ENCODE measurements around the gene GGT5. TPM values are rescaled to one million over a fixed set of nuclear protein-coding genes. Genes with fewer than 3 reads are reported as not detected.
"Not testable (repeated sequence)": the region's sequence is repeated elsewhere in the genome, so short reads cannot be mapped to it uniquely, and the experiment has no call there.

The GGT5 gene
- total RNA-seq = not detected
- polyA plus RNA-seq = not detected

GRCh38 chr22:24245030-24245431, at the start of gene GGT5:
Gene GGT5 (minus strand): TSS chr22:24245082. CDS start chr22:24244725, 357 bp downstream.
- H3K36me3 ChIP-seq (ENCODE audit: insufficient read depth, low read length); H3K27ac ChIP-seq (ENCODE audit: low read depth, low read length); H3K27me3 ChIP-seq (ENCODE audit: insufficient read depth, low read length); H3K9me3 Mint-ChIP-seq; CTCF ChIA-PET (ENCODE audit: partially characterized antibody); H3K4me3 ChIP-seq (ENCODE audit: low read length in 2 of 2); H3K36me3 Mint-ChIP-seq; H3K27me3 Mint-ChIP-seq; H3K9me3 ChIP-seq (ENCODE audit: control insufficient read depth in 1 of 2, low read length in 2 of 2); DNase-seq; POLR2A ChIA-PET (ENCODE audit: partially characterized antibody): not testable (repeated sequence)
- intact Hi-C loops (cut with micrococcal nuclease) = loop anchor here (5.0 kb wide), 1 partner anchor 138 kb away; no protein-coding TSS in a partner anchor
- H3K4me1 Mint-ChIP-seq = peaks cover 15 to 42% (median 27%) of the 10 kb centered on the region in 4 donors
- H3K4me1 ChIP-seq (ENCODE audit: insufficient read depth, low read length) = peaks cover 25% of the 10 kb centered on the region
- peak within 1 kb of the TSS in 2 of 7 donors; percentile 15 to 79 for H3K27ac Mint-ChIP-seq
- H3K4me3 Mint-ChIP-seq = peak within 1 kb of the TSS in 4 of 8 donors; percentile 10 to 61 (median 52)

GRCh38 chr22:24292202-24292830, 47.4 kb upstream of the GGT5 start:
- H3K27ac ChIP-seq (ENCODE audit: low read depth, low read length); H3K4me1 ChIP-seq (ENCODE audit: insufficient read depth, low read length); H3K4me3 Mint-ChIP-seq; H3K9me3 ChIP-seq (ENCODE audit: control insufficient read depth in 1 of 2, low read length in 2 of 2); POLR2A ChIA-PET (ENCODE audit: partially characterized antibody); H3K27ac Mint-ChIP-seq; H3K27me3 Mint-ChIP-seq; intact Hi-C loops (cut with micrococcal nuclease); H3K36me3 ChIP-seq (ENCODE audit: insufficient read depth, low read length); H3K9me3 Mint-ChIP-seq; H3K4me3 ChIP-seq (ENCODE audit: low read length in 2 of 2); H3K36me3 Mint-ChIP-seq; CTCF ChIA-PET (ENCODE audit: partially characterized antibody); DNase-seq; H3K27me3 ChIP-seq (ENCODE audit: insufficient read depth, low read length): not testable (repeated sequence)
- H3K4me1 Mint-ChIP-seq = peaks cover 7 to 21% (median 16%) of the 10 kb centered on the region in 4 donors

- Mint-ChIP-seq H3K27me3 (no peaks in the 10 kb centered on the region), H3K4me1 (peaks cover 7 to 25% (median 19%) of the 10 kb centered on the region in 4 donors)
- CTCF ChIA-PET (ENCODE audit: partially characterized antibody) = no interaction called here
These were observed 46.8 kb upstream of the GGT5 start for GRCh38 chr22:24291515-24292201.

GRCh38 chr22:24290459-24290858, 45.6 kb upstream of the GGT5 start:
- Mint-ChIP-seq H3K4me1 (peaks cover 8 to 31% (median 24%) of the 10 kb centered on the region in 4 donors), H3K36me3 (peaks cover 2 to 5% of the 10 kb centered on the region in 2 donors), H3K9me3 (no peaks in the 10 kb centered on the region), H3K27ac (no peak overlapping the region), H3K27me3 (no peaks in the 10 kb centered on the region), H3K4me3 (no peak overlapping the region)
- no peaks in the 10 kb centered on the region for H3K9me3 ChIP-seq (ENCODE audit: control insufficient read depth in 1 of 2, low read length in 2 of 2)
- intact Hi-C loops (cut with micrococcal nuclease) = no loop called here
- no peaks in the 10 kb centered on the region for H3K36me3 ChIP-seq (ENCODE audit: insufficient read depth, low read length)
- H3K27me3 ChIP-seq (ENCODE audit: insufficient read depth, low read length) = no peaks in the 10 kb centered on the region
- ChIA-PET POLR2A (ENCODE audit: partially characterized antibody) (no interaction called here), CTCF (ENCODE audit: partially characterized antibody) (no interaction called here)
- no peak for DNase-seq
- peaks cover 19% of the 10 kb centered on the region for H3K4me1 ChIP-seq (ENCODE audit: insufficient read depth, low read length)
- no peak overlapping the region for H3K4me3 ChIP-seq (ENCODE audit: low read length in 2 of 2)
- no peak overlapping the region for H3K27ac ChIP-seq (ENCODE audit: low read depth, low read length)

More at GRCh38 chr22:24291515-24292201, 46.8 kb upstream of the GGT5 start:
- no peak overlapping the region for H3K4me3 Mint-ChIP-seq
- H3K36me3 Mint-ChIP-seq = peaks cover 2 to 5% of the 10 kb centered on the region in 2 donors
- no peak overlapping the region for H3K27ac ChIP-seq (ENCODE audit: low read depth, low read length)
- POLR2A ChIA-PET (ENCODE audit: partially characterized antibody) = no interaction called here
- no peaks in the 10 kb centered on the region for H3K9me3 ChIP-seq (ENCODE audit: control insufficient read depth in 1 of 2, low read length in 2 of 2)
- DNase-seq = no peak
- no peaks in the 10 kb centered on the region for H3K36me3 ChIP-seq (ENCODE audit: insufficient read depth, low read length)
- H3K4me1 ChIP-seq (ENCODE audit: insufficient read depth, low read length) = peaks cover 8% of the 10 kb centered on the region
- H3K27me3 ChIP-seq (ENCODE audit: insufficient read depth, low read length) = no peaks in the 10 kb centered on the region
- intact Hi-C loops (cut with micrococcal nuclease) = no loop called here
- no peak overlapping the region for H3K27ac Mint-ChIP-seq
- no peaks in the 10 kb centered on the region for H3K9me3 Mint-ChIP-seq
- no peak overlapping the region for H3K4me3 ChIP-seq (ENCODE audit: low read length in 2 of 2)

GRCh38 chr22:24289741-24290163, 44.9 kb upstream of the GGT5 start:
- H3K4me1 ChIP-seq (ENCODE audit: insufficient read depth, low read length) = peaks cover 26% of the 10 kb centered on the region
- H3K36me3 Mint-ChIP-seq = peaks cover 2 to 5% of the 10 kb centered on the region in 2 donors
- H3K4me3 Mint-ChIP-seq = no peak overlapping the region
- CTCF ChIA-PET (ENCODE audit: partially characterized antibody) = no interaction called here
- H3K27ac Mint-ChIP-seq = no peak overlapping the region
- intact Hi-C loops (cut with micrococcal nuclease) = no loop called here
- H3K27me3 Mint-ChIP-seq = no peaks in the 10 kb centered on the region
- no peak for DNase-seq
- H3K4me3 ChIP-seq (ENCODE audit: low read length in 2 of 2) = no peak overlapping the region
- H3K9me3 ChIP-seq (ENCODE audit: control insufficient read depth in 1 of 2, low read length in 2 of 2) = no peaks in the 10 kb centered on the region
- H3K36me3 ChIP-seq (ENCODE audit: insufficient read depth, low read length) = no peaks in the 10 kb centered on the region
- no peak overlapping the region for H3K27ac ChIP-seq (ENCODE audit: low read depth, low read length)
- no peaks in the 10 kb centered on the region for H3K9me3 Mint-ChIP-seq
- H3K4me1 Mint-ChIP-seq = peaks cover 15 to 38% (median 31%) of the 10 kb centered on the region in 4 donors
- POLR2A ChIA-PET (ENCODE audit: partially characterized antibody) = interaction anchor here (0.7 kb wide), 1 partner anchor 19 kb away, joined by 3 read pairs; the partner anchor contains the start of gene SPECC1L
- no peaks in the 10 kb centered on the region for H3K27me3 ChIP-seq (ENCODE audit: insufficient read depth, low read length)

- H3K27me3 ChIP-seq (ENCODE audit: insufficient read depth, low read length) = no peaks in the 10 kb centered on the region
- POLR2A ChIA-PET (ENCODE audit: partially characterized antibody) = interaction anchor here (0.7 kb wide), 1 partner anchor 18 kb away, joined by 3 read pairs; the partner anchor contains the start of gene SPECC1L
- no peak for DNase-seq
- Mint-ChIP-seq H3K27ac (no peak overlapping the region), H3K27me3 (no peaks in the 10 kb centered on the region), H3K4me3 (no peak overlapping the region), H3K36me3 (peaks cover 2 to 5% of the 10 kb centered on the region in 2 donors), H3K4me1 (peaks cover 18 to 43% (median 35%) of the 10 kb centered on the region in 4 donors), H3K9me3 (no peaks in the 10 kb centered on the region)
- H3K27ac ChIP-seq (ENCODE audit: low read depth, low read length) = no peak overlapping the region
- CTCF ChIA-PET (ENCODE audit: partially characterized antibody) = no interaction called here
- no peaks in the 10 kb centered on the region for H3K9me3 ChIP-seq (ENCODE audit: control insufficient read depth in 1 of 2, low read length in 2 of 2)
- H3K36me3 ChIP-seq (ENCODE audit: insufficient read depth, low read length) = no peaks in the 10 kb centered on the region
- H3K4me1 ChIP-seq (ENCODE audit: insufficient read depth, low read length) = peaks cover 30% of the 10 kb centered on the region
- no peak overlapping the region for H3K4me3 ChIP-seq (ENCODE audit: low read length in 2 of 2)
- intact Hi-C loops (cut with micrococcal nuclease) = no loop called here
These were observed 44.2 kb upstream of the GGT5 start for GRCh38 chr22:24289114-24289513.

- H3K4me3 ChIP-seq (ENCODE audit: low read length in 2 of 2); H3K27ac Mint-ChIP-seq; intact Hi-C loops (cut with micrococcal nuclease); H3K9me3 ChIP-seq (ENCODE audit: control insufficient read depth in 1 of 2, low read length in 2 of 2); POLR2A ChIA-PET (ENCODE audit: partially characterized antibody); H3K4me3 Mint-ChIP-seq; DNase-seq; H3K27me3 Mint-ChIP-seq; H3K9me3 Mint-ChIP-seq; CTCF ChIA-PET (ENCODE audit: partially characterized antibody); H3K36me3 Mint-ChIP-seq; H3K27ac ChIP-seq (ENCODE audit: low read depth, low read length); H3K36me3 ChIP-seq (ENCODE audit: insufficient read depth, low read length); H3K27me3 ChIP-seq (ENCODE audit: insufficient read depth, low read length): not testable (repeated sequence)
- H3K4me1 Mint-ChIP-seq = peaks cover 22 to 45% (median 42%) of the 10 kb centered on the region in 4 donors
- H3K4me1 ChIP-seq (ENCODE audit: insufficient read depth, low read length) = peaks cover 30% of the 10 kb centered on the region
These were observed 42.9 kb upstream of the GGT5 start for GRCh38 chr22:24287801-24288200.
